Sigmoid colon (tissue), 4 donors: Measurements from ENCODE around the gene NR1H4.

ENCODE experiments used
- CTCF ChIP-seq, 4 experiments: fragments of 450-650 bp in 3 of 4; fragments of 200-600 bp in 1 of 4; IDR thresholded peaks; one replicate each; pipeline ENCODE4 v1.5.1; 2016 to 2019; ENCODE audit warnings: antibody characterized with exemption in 4 of 4, mild to moderate bottlenecking in 3 of 4, moderate library complexity in 2 of 4
- EP300 ChIP-seq, 4 donors: sonication (generic); formaldehyde crosslinking; IDR thresholded peaks; one replicate each; pipeline ENCODE4 v1.6.1; 2017; ENCODE audit warnings: antibody characterized with exemption in 4 of 4

DNA sequence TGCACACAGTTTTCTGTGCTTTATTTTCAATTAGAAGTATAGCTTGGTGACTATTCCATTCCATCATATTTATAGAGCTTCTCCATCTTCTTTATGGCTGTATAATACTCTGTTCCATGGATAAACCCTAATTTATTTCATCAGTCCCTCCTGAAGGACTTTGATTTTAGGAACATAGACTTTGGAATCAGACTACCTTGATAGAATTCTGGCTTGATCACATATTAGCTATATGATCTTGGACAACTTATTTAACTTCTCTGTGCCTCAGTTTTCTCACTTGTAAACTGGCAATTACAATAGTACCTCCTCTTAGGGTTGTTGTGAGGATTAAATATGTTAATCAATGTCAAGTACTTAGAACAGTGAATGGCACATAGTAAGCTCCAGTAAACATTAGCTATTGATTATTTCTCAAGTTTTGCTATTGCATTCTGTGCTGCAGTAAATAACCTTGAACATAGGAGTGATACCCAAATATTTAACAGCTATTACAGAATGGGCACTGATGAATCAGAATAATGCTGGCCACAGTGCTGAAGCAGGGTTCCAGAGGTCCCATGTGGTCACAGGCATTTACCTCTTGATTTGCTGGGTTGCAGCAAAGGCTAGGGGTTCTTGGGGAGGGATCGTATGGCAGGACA lies 12.2 kb upstream of the NR1H4 start:
- TF ChIP-seq CTCF (IDR thresholded peaks at IDR 0.05) (no peak), EP300 (IDR thresholded peaks at IDR 0.05) (no peak)
